Stimulated activated CD4-positive, alpha-beta T cell treated with anti-CD3 and anti-CD28 coated beads, Interleukin-4, amount 100 ng/mL, for 48 hours (primary cell): ENCODE measurements around the gene ZNF227.
A peak's percentile ranks its signal among the peaks of the same experiment; 100 is the strongest.
"Not testable (repeated sequence)": the region's sequence is repeated elsewhere in the genome, so short reads cannot be mapped to it uniquely, and the experiment has no call there.

Experiments
- DNase-seq, 2 donors: peaks; one replicate each; pipeline ENCODE4 v3.0.0-alpha.2; 2020; ENCODE audit warnings: low read depth in 2 of 2

The ZNF227 gene

GRCh38 chr19:44212250-44212865 lies at the start of gene ZNF227:
ZNF227 (plus strand) TSS chr19:44212532; CDS start chr19:44217793, 5,261 bp downstream.
- peak; percentile 68 to 78 for DNase-seq

DNA sequence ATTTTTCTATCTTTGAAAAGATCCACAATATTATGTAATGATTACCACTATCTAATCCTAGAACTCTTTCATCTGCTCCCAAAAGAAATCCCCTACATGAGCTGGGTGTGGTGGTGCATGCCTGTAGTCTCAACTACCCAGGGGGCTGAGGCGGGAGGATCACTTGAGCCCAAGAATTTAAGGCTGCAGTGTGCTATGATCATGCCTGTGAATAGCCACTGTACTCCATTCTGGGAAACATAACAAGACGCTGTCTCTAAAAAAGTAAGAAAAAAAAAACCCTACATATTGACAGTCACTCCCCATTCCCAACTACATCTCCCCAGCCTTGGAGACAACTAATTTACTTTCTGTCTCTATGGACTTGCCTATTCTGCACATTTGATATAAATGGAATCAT lies 48.5 kb upstream of the ZNF227 start:
- DNase-seq = no peak

GRCh38 chr19:44164327-44164672 lies 48.0 kb upstream of the ZNF227 start:
- DNase-seq = no peak

GRCh38 chr19:44164673-44165512 lies 47.4 kb upstream of the ZNF227 start, which contains the start of gene ZNF226:
ZNF226 (plus strand) TSS chr19:44165100; CDS start chr19:44170081, 4,981 bp downstream.
- peak; percentile 60 to 77 for DNase-seq

DNA sequence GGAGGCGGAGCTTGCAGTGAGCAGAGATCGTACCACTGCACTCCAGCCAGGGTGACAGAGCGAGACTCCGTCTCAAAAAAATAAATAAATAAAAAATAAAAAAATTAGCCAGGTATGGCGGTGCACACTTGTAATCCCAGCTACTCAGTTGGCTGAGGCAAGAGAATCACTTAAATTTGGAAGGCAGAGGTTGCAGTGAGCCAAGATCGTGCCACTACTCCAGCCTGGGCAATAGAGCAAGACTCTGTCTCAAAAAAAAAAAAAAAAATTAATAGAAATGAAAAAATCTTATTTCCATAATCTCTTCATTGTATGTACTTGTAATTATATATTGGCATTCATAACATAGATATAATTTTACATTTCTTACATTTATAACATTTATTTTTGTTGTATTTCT lies 41.7 kb upstream of the ZNF227 start:
- DNase-seq = not testable (repeated sequence)

GRCh38 chr19:44176590-44176989 lies 35.7 kb upstream of the ZNF227 start:
- DNase-seq = no peak

- DNase-seq = no peak
Observed at GRCh38 chr19:44180968-44181367, 31.4 kb upstream of the ZNF227 start.

GRCh38 chr19:44182145-44182544 lies 30.2 kb upstream of the ZNF227 start:
- no peak for DNase-seq

DNA sequence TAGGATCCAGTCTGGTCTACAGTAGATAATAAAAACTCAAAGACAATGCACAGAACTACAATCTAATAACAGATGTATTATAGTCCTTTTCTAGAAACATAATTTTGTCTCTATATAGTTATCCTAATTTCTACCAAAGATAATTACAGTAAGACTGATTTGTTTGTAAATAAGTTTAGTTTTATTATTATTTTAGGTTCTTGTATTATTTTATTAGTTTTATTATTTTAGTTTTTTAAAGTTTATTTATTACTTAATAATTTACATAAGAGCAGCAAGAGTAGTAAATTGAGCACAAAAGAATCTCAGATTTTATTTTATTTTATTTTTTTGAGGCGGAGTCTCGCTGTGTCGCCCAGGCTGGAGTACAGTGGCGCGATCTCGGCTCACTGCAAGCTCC lies 22.3 kb upstream of the ZNF227 start:
- no peak for DNase-seq

DNA sequence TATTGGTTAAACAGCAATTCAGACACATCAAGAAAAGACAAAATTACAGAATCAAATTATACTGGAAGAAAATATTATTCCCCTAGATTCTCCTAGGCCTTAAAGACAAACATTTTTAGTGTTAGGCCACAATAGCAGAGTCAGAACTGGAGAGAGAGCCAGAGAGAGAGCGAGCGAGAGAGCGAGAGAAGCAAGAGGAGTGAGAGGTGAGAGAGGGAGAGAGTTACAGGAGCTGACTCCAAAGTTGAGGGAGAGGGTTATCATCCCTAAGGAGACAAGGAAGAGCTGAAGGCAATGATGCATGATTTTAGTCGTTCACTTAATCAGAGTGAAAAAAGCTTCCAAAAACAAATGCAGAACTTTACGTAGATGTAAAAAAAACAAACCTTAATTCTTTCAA lies 20.2 kb upstream of the ZNF227 start:
- no peak for DNase-seq

DNA sequence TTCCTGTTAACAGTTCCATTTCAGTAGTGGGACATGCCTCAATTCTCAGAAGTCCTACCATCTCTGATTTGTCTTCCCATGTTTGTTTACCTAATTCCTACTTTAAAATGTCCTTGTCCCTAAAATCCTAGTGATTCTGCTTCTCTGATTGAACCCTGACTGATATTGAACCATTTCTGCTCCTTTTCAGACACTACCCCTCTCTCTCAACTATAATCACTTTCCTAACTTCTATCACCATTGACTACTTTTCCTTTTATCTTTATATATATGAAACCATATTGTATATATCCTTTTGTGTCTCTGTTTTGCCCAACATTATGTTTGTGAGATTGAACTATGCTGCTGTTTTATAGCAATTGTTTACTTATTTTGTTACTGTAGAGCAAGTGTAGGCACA lies 15.6 kb upstream of the ZNF227 start:
- no peak for DNase-seq

GRCh38 chr19:44202470-44202869 lies 9.9 kb upstream of the ZNF227 start:
- DNase-seq = no peak

- no peak for DNase-seq
Observed at GRCh38 chr19:44202974-44203373, 9.4 kb upstream of the ZNF227 start.

DNA sequence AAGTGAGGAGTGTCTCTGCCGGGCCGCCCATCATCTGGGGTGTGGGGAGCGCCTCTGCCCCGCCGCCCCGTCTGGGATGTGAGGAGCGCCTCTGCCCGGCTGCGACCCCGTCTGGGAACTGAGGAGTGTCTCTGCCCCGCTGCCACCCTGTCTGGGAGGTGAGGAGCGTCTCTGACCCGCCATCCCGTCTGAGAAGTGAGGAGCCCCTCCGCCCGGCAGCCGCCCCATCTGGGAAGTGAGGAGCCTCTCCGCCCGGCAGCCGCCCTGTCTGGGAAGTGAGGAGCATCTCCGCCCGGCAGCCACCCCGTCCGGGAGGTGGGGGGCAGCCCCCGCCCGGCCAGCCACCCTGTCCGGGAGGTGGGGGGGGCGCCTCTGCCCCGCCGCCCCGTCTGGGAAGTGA lies 8.5 kb upstream of the ZNF227 start:
- not testable (repeated sequence) for DNase-seq

DNA sequence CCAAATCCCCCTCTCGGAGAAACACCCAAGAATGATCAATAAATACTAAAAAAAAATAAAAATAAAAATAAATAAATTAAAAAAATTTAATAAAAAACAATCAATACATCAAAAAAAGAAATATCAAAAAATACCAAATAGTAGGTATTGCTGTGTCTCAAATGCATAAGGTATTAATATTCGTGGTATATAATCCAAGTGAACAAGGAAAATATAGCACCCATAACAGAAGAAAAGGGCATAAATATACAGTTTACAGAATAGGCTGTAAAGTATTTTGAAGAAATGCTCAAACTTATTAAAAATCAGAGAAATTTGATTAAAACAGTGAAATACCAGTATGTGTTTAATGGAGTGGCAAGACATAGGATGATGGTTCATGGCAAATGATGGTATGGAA lies 7.6 kb upstream of the ZNF227 start:
- DNase-seq = no peak

GRCh38 chr19:44207126-44207803 lies 5.1 kb upstream of the ZNF227 start:
- peak; percentile 63 to 76 for DNase-seq

DNA sequence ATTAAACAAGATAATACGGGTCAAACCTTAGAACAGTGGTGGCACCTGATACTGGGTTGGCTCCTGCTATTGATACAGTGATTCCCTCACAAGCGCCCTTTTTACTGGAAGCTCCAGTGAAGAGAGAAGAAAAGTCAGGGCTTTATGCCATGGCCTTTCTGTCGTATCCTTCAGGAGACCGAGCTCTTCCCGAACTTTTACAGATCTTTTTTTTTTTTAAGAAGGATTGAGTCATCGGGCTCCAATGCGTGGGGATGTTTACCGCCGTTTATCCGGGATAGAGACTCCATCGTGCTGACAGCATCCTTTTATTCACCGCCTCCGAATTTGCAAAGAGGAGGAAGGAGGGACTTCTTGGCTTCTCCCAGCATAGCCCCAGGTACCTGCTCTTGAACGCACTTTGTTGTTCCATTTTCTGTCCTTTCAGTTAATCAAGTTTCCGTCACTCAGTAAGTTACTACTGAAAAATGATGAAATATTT lies 574 bp downstream of the ZNF227 start:
- no peak for DNase-seq

GRCh38 chr19:44219926-44220325 lies 7.6 kb downstream of the ZNF227 start:
- DNase-seq = not testable (repeated sequence)

DNA sequence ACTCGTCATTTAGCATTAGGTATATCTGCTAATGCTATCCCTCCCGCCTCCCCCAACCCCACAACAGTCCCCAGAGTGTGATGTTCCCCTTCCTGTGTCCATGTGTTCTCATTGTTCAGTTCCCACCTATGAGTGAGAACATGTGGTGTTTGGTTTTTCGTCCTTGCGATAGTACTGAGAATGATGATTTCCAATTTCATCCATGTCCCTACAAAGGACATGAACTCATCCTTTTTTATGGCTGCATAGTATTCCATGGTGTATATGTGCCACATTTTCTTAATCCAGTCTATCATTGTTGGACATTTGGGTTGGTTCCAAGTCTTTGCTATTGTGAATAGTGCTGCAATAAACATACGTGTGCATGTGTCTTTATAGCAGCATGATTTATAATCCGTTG lies 8.4 kb downstream of the ZNF227 start:
- not testable (repeated sequence) for DNase-seq

GRCh38 chr19:44221291-44221690 lies 9.0 kb downstream of the ZNF227 start:
- not testable (repeated sequence) for DNase-seq

- no peak for DNase-seq
Observed at GRCh38 chr19:44228318-44228717, 16.0 kb downstream of the ZNF227 start.

DNA sequence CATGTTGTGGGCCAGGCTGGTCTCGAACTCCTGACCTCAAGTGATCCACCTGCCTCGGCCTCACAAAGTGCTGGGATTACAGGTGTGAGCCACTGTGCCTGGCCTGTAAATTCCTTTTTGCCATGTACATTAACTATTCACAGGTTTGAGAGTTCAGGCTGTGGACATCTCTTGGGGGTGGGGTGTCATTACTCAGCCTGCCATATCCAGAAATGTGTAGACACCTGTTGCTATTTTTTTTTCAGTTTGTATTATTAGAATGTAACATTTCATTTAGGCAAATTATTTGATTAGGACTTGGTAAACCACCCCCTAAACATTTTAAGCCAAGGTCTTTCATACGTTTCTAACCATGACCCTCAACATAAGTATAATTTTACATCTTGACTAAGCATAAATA lies 20.5 kb downstream of the ZNF227 start:
- no peak for DNase-seq

DNA sequence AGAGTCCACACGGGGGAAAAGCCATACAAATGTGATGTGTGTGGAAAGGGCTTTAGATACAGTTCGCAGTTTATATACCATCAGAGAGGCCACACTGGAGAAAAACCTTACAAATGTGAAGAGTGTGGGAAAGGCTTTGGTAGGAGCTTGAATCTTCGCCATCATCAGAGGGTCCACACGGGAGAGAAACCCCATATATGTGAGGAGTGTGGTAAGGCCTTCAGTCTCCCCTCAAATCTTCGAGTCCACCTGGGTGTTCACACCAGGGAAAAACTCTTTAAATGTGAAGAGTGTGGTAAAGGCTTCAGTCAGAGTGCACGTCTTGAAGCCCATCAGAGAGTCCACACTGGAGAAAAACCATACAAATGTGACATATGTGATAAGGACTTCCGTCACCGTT lies 24.1 kb downstream of the ZNF227 start:
- DNase-seq = no peak
